HG02852 (cell line): ENCODE results near the gene TMEM141.
"Not testable (repeated sequence)": the region's sequence is repeated elsewhere in the genome, so short reads cannot be mapped to it uniquely, and the experiment has no call there.

Experiments used
- ATAC-seq: cut with Tn5 transposase; IDR thresholded peaks from one replicate; pipeline ENCODE4 v1.9.1; 2021; ENCODE audit warnings: mild to moderate bottlenecking, moderate library complexity; ENCODE audit not compliant: unreplicated experiment

The TMEM141 gene

DNA sequence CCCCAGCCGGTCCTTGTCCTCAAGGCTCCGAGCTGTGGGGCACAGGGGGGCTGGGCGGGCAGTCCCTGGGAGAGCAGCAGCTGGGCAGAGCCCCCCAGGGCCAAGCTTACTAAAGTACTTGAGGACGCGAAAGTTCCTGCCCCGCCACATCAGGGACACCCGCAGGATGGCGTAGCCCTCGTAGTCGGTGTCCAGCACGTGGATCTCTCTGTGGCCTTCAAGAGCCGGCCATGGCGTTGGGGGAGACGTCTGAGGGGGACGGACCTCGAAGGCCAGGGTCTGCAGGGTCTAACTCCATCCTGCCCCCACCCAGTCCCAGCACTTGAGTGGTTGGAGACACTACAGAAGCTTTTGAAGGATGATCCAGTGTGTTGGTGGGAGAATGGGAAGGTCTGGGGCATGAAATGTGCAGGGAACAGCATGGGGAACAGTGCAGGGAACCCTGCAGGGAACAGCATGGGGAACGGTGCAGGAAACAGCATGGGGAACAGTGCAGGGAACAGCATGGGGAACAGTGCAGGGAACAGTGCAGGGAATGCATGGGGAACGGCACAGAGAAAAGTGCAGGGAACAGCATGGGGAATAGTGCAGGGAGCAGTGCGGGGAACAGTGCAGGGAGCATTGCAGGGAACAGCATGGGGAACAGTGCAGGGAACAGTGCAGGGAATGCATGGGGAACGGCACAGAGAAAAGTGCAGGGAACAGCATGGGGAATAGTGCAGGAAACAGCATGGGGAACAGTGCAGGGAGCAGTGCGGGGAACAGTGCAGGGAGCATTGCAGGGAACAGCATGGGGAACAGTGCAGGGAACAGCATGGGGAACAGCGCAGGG is 35.6 kb upstream of the TMEM141 start:
- ATAC-seq, result not testable (repeated sequence)

DNA sequence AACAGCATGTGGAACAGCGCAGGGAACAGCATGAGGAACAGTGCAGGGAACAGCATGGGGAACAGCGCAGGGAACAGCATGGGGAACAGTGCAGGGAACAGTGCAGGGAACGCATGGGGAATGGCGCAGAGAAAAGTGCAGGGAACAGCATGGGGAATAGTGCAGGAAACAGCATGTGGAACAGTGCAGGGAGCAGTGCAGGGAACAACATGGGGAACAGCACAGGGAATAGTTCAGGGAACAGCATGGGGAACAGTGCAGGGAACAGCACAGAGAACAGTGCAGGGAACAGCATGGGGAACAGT is 35.1 kb upstream of the TMEM141 start:
- no peak for ATAC-seq

DNA sequence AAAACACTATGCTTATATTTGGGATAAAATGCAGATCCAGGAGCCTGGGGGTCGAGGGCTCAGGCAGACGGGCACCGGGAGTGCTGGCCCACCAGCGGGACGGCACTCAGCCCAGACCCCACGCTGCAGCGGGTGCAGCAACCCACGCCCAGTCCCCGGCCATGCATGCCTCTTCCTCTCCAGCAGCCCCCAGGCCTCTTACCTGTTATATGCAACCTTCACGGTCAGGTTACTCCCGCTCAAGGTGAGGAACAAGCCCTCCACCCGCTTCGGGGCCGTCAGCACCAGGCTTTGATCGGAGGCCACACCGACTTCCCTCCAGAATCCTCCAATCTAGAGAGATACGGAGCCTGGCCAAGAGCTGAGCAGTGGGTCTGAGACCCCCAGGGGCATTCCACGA is 34.3 kb upstream of the TMEM141 start:
- ATAC-seq, result no peak

DNA sequence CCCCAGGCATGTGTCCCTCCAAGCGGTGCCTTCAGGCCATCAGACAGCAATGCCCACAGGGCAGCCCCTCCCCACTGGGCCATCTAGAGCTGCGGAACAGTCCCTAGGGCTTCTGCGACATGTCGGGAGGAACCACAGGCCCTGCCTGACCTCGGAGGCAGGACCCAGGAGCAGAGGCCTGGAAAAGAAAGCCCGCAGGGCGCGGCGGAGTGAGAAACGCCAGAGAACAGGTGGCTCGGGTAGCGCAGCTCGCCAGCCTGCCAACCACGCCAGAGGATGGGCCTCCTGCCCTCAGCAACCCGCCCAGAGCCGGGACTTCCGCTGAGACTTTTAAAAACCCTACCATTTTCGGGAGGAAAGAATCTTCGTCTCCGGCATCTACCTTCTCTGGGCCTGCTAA is 33.8 kb upstream of the TMEM141 start:
- ATAC-seq, result no peak

DNA sequence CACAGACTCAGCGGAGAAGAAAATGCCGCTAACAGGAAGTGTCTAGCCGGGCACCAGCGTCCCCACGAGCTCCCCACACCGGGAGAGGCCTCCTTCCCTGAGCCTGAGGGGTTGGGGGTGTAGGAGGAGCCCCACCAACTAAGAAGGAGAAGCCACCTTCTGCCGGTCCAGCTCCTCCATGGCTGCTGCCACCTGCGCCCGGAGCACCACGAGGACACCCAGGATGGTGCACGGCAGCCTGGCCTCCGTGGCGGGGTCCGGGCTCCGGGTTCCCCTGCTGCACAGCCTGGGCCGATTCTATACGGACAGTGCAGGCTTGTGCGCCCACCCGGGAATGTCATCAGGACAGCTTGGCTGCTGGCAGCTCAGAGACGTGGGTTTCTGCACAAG is 33.4 kb upstream of the TMEM141 start:
- ATAC-seq, result no peak

DNA sequence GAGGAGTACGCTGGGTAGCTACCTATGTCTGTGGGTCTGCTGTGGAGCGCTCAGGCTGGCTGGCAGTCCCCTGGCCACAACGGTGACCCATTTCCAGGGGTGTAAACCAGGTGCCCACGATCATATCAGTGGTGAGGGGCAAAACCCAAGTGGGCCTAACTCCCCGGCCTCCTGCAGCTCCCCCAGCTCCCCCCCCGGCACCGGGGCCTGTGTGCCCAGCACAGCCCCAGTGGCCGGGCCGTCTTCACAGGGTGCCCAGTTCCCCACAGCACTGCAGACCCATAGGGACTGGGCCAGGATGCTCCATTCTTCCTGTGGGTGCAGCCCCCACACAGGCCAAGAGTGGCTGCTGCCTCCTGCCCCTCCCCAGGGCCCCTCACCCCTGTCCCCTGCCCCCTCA is 32.1 kb upstream of the TMEM141 start:
- no peak for ATAC-seq

DNA sequence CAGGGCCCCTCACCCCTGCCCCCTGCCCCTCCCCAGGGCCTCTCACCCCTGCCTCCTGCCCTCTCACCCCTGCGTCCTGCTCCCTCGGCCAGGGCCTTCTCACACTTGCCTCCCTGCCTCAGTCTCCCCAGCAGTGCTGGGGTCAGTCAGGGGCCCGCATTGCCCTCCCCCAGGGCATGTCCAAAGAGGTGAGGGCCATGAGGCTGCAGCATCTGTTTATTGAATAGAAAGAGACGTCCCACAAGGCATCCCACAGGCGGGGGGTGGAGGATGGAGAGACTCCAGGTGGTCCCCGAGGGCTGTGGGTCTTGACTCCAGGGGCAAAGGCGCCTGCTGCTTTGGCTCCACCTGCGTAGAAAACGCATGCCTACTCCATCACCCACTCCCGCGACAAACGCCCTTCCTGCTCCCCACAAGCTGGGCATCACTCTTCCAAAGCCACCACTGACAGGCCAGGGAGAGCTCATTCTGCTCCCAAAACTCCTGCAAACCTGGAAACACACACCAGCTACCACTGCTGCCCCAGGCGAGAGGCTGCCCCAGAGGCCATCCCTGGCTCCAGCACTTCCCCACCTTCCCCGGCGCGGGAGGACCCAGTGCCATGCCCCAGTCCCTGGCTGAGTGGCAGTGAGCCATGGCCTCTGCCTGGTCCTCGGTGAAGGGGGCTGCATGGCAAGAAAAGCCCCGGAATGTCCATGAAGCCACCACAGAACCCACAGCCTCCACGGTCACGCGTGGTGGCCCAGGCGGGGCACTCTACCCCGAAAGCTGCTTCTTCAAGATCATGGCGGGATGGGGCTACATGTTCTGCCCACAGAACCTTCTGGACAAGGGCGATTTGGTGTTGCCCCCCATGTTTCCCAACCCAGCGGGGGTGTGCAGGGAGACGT is 31.5 kb upstream of the TMEM141 start:
- ATAC-seq, result no peak

DNA sequence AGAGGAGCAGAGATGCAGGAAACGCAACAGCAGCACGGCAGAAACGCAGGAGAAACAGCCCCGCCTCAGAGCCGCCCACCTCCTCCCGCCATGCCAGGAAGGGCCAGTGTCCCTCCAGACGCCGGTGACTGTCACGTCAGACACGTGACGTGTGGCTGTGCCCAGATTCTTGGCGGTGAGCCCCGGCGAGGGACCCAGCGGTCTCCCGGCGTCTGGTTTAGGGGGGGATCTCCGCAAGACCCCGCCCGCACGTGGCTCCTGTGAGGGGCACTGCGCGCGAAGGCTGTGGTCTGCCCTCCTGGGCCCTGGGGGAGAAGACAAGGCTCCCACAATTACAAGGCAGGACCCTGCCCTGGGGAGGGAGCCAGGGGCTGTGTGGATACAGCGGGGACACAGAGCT is 30.7 kb upstream of the TMEM141 start:
- no peak for ATAC-seq

DNA sequence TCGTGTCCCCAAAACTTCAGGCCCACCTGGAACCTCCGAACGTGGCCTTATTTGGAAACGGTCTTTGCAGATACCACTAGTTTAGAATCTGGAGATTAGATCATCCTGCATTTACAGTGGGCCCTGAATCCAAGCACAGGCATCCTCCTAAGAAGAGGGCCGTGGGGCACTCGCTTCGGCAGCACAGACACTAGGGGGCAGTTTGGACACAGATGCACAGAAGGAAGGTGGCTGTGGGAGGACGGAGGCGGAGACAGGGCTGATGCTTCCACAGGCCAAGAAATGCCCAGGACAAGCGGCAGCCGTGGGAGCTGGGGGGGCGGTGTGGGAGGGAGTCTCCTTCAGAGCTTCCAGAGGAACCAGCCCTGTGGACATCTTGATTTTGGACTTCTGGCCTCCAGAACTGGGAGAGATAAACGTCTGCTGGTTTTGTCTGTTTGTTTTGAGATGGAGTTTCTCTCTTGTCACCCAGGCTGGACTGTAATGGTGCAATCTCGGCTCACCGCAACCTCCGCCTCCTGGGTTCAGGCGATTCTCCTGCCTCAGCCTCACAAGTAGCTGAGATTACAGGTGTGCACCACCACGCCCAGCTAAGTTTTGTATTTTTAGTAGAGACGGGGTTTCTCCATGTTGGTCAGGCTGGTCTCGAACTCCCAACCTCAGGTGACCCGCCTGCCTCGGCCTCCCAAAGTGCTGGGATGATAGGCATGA is 30.2 kb upstream of the TMEM141 start:
- ATAC-seq, result not testable (repeated sequence)

DNA sequence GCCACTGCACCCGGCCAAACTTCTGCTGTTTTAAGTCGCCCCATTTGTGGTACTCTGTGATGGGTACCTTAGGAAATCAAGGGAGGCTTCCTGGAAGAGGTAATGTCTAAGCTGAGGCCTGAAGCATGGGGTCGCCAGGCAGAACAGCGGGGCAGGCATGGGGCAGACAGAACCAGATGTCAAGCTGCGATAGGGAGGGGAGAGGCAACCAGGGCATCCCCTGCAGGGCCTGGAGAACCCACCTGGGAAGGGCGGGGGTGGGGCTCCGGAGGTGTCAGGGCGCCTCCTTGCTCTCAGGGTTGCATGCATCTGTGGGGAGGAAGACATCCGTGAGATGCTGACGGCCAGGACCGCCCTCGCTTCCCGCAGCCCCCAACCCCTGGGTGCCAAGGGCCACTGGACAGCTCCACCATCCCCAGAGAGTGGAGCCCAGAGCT is 29.6 kb upstream of the TMEM141 start:
- no peak for ATAC-seq

DNA sequence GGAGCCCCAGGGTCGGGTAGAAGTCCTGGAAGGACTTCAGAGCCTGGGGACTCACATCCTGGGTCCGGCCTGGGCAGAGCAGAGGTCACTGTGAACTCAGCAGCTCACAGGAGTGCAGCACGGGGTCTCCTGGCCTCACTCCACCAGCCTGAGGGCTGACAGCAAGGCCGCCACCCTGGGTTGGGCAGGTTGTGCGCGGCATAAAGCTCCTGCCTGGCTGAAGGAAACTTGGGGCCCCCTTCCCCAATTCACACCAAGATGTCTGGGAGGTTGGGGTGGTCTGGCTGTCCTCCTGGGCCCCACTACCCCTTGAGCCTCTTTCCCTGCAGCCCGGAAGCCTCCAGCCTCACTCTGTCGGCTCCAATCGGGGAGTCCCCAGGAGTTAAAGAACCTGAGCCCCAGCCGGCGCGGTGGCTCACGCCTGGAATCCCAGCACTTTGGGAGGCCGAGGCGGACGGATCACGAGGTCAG is 28.9 kb upstream of the TMEM141 start:
- no peak for ATAC-seq

DNA sequence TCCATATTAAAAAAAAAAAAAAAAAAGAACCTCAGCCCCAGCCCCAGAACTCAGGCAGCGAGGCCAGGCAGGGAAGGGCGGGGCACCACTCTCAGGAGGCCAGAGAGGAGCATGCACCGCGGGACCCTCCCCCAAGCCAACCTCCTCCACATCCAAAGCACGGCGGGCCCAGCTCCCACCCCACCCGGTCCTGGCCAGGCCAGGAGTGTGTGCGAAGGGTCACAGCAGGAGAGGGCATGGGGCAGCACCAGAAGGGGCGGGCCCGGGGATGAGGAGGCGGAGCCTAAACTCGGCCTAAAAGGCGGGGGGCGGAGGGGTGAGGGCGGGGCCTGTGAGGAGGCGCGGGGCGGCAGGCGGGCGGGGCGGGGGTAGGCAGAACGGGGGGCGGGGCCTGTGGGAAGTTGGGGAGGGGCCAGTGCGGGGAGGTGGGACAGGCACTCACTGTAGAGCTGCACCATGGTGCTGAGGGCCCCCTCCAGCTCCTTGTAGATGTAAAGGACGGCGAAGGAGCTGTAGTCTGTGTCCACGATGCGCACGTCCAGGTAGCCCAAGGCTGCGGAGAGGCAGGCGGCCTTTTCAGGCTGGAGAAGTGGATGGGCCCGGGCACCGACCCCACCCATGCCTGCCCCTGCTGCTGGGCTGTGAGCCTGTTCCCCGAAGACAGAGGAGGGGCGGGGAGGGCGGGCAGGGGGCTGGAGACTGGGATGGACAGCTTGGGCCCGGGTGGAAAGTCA is 28.1 kb upstream of the TMEM141 start:
- no peak for ATAC-seq

DNA sequence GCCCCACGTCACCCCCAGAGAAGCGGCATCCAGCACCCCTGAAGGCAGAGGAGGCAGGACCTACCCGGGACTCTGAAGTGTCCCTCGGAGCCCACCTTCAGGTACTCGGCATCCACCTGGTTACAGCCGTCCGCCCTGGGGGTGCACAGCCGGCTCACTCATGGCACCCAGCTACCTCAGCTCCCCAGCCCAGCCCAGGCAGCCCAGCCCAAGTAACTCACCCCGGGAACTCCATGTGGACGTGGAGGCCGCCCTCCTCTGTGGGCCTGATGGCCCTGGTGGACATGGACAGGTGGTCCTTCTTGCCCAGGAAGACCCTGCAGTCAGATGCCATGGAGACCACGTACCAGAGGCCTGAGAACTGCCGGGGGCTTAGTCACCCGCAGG is 27.5 kb upstream of the TMEM141 start:
- no peak for ATAC-seq

DNA sequence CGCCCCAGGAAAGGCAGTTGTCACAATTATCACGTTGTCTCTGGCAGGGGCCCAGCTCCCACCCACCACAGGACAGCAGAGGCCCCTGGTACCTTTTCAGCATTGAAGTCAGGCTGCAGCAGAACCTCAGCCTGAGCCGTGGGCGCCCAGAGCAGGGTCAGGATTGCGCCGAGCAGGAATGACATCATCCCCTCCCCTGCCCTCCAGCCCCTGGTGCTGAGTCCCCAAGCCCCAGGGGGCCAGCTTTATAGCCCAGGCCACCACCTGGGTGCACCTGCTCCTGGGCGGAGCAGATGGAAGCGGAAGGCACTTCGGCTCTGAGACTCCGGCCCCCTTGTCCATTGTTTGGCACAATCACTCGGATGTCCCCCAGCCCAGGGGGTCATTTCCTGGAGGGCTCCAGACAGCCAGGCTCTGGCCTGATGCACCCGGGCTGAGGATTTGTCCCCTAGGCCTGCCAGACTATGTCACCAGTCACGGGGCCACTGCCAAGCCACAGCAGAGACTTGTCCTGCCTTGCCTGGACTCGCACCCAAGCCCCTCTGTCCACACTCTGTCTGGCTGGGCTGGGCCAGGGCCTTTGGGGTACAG is 26.7 kb upstream of the TMEM141 start, which contains the start of gene LCN15:
LCN15 (minus strand) TSS at position 218 of the 591 bp plus-strand sequence; CDS start at position 188, 30 bp downstream.
- no peak for ATAC-seq

DNA sequence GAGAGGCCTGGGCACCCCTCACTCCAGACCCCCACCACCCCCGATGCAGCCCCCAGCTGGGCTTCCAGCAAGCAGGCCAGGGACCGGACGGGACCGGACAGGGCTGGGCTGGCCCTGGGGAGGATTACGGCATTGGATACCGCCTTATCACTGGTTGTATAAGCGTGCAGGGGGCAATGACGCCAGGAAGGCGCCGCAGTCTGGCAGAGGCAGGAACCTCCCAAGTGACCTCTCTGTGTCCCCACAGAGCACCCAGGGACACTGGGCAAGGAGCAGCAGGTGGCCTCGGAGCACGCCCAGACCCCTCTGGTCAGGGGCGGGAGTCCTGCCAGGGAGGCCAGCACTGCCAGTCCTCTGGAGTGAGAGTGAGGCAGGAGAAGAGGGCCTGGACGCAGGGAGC is 26.1 kb upstream of the TMEM141 start:
- ATAC-seq, result no peak

DNA sequence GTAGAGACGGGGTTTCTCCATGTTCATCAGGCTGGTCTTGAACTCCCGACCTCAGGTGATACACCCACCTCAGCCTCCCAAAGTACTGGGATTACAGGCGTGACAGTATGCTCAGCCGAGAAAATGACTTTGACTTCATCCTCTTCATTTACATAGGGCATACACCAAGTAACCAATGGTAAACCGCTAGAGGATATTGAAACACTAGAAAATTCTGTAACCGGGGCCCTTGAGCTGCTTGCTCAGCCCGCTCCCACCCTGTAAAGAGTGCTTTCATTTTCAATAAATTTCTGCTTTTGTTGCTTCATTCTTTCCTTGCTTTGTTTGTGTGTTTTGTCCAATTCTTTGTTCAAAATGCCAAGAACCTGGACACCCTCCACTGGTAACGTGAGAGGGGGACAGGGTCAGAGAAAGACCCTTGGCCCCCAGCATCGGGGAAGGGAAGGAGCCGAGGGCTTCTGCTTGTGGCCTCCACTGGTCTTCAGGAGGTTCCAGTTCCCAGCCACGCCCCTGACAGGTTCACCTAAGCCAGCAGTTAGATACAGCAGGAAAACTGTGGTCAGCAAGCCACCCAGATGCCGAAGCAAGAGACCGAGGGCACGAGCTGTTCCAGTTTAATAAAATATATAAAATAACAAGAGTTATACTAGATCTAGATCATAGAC is 25.3 kb upstream of the TMEM141 start:
- ATAC-seq, result not testable (repeated sequence)

DNA sequence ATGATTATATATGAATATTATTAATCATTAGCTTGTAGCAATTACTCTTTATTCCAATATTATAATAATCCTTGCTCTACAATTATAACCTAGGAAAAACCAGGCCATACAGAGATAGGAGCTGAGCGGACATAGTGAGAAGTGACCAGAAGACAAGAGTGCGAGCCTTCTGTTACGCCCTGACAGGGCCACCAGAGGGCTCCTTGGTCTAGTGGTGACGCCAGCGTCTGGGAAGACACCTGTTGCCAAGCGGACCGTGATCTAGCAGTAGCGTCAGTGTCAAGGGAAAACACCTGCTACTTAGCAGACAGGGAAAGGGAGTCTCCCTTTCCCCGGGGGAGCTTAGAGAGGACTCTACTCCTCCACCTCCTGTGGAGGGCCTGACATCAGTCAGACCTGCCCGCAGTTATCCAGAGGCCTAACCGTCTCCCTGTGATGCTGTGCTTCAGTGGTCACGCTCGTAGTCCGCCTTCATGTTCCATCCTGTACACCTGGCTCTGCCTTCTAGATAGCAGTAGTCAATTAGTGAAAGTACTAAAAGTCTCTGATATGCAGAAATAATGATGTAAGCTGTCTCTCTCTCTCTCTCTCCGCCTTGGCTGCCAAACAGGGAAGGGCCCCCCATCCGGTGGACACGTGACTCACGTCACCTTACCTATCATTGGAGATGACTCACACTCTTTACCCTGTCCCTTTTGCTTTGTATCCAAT is 24.6 kb upstream of the TMEM141 start:
- not testable (repeated sequence) for ATAC-seq

DNA sequence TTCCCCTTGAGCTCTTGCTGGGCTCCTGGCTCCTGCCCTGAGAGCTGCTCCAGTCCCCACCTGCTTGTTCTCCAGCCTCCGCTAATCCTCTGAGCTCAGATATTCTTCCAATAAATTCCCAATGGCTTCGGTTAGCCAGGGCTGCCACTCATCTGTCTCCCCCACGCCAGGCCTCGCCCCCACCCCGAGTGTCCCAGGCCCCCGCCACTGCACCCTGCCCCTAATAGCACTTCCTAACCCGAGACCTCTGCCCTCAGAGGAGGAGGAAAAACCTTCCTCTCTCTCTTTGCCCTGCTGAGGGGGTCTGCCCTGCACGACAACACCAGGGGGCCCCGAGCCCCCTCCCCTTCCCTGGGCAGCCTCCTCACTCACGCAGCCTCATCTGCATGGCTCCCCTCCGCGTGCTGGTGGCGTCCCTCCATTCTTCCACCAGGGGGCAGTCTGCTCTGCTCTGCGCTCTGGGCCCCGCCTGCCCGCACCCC is 21.4 kb upstream of the TMEM141 start:
- no peak for ATAC-seq

DNA sequence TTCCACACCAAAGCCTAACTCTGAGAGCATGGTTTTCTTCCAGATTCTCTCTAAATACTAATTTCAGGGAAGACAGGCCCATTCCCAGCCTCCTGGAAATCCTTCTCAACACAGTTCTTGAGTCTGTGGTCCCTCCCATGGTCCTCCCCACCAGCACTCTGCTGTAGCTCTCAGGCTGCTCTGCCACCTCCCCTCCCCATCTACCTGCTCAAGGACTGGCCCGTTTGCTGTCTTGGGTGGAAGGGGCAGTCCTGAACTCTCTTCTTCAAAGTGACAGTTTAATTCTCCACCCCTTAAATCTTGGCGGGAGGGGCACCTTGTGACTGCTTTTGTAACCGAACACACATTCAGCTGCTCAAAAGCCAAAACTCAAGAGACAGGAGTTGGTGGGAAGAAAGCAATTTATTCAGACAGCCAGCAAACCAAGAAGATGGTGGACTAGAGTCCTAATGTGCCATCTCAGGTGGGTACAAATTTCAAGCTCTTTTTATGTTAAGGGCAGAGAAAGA is 19.2 kb upstream of the TMEM141 start:
- ATAC-seq, result no peak
